AG09309 (cell line): ENCODE data around the gene CEP76.
"Not testable (repeated sequence)": the region's sequence is repeated elsewhere in the genome, so short reads cannot be mapped to it uniquely, and the experiment has no call there.

Experiments
- DNase-seq: peaks from one replicate; pipeline ENCODE4 v3.0.0-alpha.2; 2010; ENCODE audit warnings: low read depth
- H3K4me3 ChIP-seq: 2 replicates; pipeline ENCODE4 v1.5.1; 2011; ENCODE audit warnings: mild to moderate bottlenecking, low read depth, low read length, moderate library complexity; ENCODE audit not compliant: control insufficient read depth
- TF ChIP-seq, protein P1 (sequence below): IDR thresholded peaks from 2 replicates; pipeline ENCODE4 v1.5.1; 2011; ENCODE audit warnings: mild to moderate bottlenecking, low read depth, low read length, inconsistent platforms; ENCODE audit not compliant: insufficient read depth, control insufficient read depth; ENCODE audit errors: missing control alignments

CEP76 gene

DNA sequence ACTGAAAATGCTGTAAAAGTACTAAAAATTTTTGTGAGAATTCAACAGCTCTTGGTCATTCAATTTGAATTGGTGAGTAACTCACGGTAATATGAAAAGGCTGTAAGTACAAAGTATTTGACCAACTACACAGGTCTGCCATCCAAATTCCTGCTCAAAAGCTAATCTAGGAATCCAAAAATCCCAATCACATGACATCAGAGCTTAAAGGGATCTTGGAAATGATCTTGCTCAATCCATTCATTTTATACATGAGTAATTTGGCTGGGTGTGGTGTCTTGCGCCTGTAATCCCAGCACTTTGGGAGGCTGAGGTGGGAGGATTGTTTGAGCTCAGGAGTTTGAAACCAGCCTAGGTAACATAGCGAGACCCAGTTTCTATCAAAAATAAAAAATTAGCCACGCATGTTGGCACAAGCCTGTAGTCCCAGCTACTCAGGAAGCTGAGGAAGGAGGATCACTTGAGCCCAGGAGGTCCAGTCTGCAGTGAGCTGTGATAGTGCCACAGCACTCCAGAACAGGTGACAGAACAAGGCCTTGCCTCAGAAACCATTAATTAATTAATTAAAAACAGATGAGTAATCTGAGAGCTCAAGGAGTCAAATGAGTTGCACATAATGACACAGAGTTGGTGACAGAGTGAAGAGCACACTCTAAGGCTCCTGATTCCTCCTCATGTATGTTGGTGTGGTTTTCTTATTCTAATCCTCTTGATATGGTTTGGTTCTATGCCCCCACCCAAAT is 64.5 kb downstream of the CEP76 start:
- TF ChIP-seq, protein P1, sequence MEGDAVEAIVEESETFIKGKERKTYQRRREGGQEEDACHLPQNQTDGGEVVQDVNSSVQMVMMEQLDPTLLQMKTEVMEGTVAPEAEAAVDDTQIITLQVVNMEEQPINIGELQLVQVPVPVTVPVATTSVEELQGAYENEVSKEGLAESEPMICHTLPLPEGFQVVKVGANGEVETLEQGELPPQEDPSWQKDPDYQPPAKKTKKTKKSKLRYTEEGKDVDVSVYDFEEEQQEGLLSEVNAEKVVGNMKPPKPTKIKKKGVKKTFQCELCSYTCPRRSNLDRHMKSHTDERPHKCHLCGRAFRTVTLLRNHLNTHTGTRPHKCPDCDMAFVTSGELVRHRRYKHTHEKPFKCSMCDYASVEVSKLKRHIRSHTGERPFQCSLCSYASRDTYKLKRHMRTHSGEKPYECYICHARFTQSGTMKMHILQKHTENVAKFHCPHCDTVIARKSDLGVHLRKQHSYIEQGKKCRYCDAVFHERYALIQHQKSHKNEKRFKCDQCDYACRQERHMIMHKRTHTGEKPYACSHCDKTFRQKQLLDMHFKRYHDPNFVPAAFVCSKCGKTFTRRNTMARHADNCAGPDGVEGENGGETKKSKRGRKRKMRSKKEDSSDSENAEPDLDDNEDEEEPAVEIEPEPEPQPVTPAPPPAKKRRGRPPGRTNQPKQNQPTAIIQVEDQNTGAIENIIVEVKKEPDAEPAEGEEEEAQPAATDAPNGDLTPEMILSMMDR = no peak
- DNase-seq = peak; percentile 83

DNA sequence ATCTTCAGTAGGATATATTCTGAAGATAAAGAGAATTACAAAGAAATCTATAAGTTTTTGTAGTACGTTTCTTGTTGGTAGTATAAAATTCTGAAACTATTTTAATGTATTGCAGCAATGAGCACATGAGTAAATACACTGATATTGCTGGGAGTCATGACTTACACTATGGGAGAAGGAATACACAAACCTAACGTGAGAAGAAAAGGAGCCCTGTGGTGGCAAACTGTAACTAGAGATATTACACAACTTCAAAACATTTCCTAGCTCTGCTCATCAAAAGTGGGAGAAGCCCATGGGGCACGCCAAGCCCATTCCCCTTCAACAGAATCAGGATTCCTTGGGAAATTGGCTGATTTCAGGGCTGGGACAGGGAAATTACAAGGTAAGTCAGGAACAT is 65.1 kb downstream of the CEP76 start:
- TF ChIP-seq, protein P1 = no peak
- no peak overlapping the region for H3K4me3 ChIP-seq
- peak; percentile 67 for DNase-seq

More for the DNA sequence above, 64.5 kb downstream of the CEP76 start:
- H3K4me3 ChIP-seq = no peak overlapping the region

DNA sequence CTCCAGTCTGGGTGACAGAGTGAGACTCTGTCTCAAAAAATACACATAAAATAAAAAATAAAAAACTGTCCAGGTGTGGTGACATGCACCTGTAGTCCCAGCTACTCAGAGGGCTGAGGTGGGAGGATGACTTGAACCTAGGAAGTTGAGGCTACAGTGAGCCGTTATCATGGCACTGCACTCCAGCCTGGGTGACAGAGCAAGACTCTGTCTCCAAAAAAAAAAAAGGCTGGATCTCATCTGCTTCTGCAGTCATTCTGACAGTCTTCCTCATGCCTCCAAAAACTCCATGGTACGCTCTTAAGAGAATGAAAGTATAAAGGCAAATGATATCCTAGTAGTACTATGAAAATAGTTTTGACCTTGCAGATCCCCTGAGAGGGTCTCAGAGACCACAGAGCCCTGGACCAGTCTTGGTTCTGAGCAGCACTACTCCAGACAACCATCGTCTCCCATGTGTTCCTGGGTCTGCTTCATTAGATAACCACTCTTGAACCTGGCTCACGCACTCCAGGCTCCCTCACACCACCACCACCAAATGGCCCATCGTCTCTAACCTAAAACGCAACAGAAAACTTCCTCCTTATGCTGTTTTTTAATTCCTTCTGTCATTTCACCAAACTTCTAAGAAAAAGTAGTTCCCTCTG is 70.6 kb downstream of the CEP76 start:
- no peak overlapping the region for H3K4me3 ChIP-seq
- TF ChIP-seq, protein P1 = no peak
- DNase-seq = no peak

DNA sequence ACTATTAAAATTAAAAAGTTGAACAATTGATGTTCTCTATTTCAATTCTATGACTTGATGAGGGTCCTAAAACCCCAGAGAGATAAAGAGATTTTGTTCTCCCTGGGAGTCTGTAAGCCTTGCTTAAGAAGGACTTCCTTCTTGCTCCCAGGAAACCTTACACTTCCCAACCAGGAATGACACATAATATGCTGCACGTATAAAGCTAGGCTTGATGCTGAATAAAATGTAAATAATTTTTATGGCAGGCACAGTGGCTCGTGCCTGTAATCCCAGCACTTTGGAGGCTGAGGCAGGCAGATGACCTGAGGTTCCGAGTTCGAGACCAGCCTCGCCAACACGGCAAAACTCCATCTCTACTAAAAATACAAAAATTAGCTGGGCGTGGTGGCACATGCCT is 72.4 kb downstream of the CEP76 start:
- no peak for DNase-seq
- H3K4me3 ChIP-seq = no peak overlapping the region
- TF ChIP-seq, protein P1 = no peak

DNA sequence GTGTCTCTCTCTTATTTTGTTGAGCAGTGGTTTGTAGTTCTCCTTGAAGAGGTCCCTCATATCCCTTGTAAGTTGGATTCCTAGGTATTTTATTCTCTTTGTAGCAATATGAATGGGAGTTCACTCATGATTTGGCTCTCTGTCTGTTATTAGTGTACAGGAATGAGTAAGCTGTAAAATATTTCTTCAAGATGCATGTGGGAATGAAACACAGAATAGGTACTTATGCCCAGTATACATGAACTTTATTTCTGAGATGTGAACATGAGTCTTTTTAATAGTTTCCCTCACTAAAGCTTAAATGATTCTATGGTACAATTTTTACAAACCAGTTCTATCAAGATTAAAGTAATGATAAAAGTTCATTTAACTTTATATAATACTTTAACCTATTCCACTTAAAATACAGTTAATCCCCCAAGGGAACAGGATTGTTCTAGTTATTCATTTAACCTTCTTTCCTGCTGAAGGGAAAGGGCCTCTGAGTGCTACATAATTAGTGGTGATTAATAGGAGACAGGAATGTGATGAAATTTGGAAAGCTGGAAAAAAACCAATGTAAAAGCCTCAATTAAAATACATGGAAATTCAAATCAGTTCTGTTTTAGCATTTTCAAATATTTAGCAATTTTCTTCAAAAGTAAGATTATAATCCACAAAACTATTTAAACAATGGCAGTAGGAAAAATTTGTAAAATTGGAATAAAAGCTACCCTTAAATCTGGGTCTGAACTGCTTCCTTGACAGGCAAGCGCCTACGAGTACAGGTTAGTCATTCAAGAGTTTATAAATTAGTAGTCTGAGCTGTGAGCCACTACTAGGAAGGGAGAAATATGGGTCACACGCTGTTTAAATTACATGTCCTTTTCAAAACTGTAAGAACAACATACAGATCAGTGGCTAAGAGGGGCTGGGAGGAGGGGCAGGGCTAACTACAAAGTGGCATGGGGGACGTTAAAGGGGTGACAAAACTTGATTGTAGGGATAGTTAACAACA is 73.5 kb downstream of the CEP76 start:
- no peak overlapping the region for H3K4me3 ChIP-seq
- DNase-seq = no peak

DNA sequence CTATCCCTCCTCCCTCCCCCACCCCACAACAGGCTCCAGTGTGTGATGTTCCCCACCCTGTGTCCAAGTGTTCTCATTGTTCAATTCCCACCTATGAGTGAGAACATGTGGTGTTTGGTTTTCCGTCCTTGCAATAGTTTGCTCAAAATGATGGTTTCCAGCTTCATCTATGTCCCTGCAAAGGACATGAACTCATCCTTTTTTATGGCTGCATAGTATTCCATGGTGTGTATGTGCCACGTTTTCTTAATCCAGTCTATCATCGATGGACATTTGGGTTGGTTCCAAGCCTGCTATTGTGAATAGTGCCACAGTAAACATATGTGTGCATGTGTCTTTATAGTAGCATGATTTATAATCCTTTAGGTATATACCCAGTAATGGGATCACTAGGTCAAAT is 75.3 kb downstream of the CEP76 start:
- H3K4me3 ChIP-seq, DNase-seq: not testable (repeated sequence)

More for the DNA sequence above, 73.5 kb downstream of the CEP76 start:
- TF ChIP-seq, protein P1 = no peak
